Stimulated activated CD4-positive, alpha-beta T cell treated with anti-CD3 and anti-CD28 coated beads, TNF-alpha, amount 100 ng/mL, for 48 hours (primary cell): ENCODE data around the gene PARP3.

Experiments used
- DNase-seq, 3 donors: peaks; one replicate each; pipeline ENCODE4 v3.0.0-alpha.2; 2020; ENCODE audit warnings: low read depth in 3 of 3

PARP3 gene

DNA sequence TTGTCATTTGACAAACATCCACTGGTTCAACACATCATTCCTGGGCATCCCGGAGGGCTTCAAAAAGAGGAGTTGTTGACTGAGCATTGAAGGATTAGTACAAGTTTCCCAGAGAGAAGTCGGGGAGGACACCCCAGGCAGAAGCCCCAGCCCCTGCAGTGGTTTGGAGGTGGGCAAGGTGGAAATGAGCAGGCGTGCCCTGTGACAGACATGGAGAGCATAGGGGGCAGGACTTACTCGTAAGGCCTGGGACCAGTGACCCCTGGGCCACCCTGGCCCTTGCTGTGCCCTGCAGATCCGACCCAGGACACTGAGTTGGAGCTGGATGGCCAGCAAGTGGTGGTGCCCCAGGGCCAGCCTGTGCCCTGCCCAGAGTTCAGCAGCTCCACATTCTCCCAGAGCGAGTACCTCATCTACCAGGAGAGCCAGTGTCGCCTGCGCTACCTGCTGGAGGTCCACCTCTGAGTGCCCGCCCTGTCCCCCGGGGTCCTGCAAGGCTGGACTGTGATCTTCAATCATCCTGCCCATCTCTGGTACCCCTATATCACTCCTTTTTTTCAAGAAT lies 5.9 kb downstream of the PARP3 start:
- DNase-seq: no peak

- DNase-seq: no peak
Measured at GRCh38 chr3:51949121-51949520, 7.0 kb downstream of the PARP3 start.

DNA sequence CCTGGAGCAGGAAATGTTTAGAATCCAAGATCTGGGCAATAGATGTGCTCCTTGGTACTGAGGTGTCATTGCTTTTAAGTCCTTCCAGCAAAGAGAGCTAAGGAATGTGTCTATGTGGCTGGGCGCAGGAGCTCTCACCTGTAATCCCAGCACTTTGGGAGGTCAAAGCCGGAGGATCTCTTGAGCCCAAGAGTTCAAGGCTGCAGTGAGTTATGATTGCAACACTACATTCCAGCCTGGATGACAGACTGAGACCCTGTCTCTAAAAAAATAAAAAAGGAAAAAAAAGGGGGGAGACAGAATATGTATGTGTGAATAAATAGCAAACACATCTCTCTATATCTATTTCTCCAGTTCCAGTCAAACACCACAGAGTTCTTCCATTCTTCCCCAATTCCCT lies 8.7 kb downstream of the PARP3 start:
- no peak for DNase-seq

GRCh38 chr3:51953445-51953844 lies 11.3 kb downstream of the PARP3 start:
- no peak for DNase-seq

DNA sequence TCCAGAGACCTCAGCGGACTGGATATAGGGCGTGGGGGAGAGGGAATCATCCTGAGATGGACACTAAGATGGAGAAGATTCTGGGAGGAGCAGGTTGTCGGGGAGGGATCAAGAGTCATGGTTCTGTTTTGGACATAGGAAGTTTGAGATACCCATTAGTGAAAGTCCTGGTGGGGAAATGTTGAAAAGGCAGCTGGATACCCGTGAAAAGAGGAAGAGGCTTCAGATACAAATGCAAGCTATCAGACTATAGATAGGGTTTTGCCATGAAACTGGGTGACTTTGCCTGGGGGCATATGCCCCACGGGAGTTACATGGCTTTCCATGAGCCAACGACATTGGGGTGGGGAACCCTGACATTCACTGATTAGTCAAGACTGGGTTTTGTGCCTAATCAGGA lies 11.9 kb downstream of the PARP3 start:
- no peak for DNase-seq

DNA sequence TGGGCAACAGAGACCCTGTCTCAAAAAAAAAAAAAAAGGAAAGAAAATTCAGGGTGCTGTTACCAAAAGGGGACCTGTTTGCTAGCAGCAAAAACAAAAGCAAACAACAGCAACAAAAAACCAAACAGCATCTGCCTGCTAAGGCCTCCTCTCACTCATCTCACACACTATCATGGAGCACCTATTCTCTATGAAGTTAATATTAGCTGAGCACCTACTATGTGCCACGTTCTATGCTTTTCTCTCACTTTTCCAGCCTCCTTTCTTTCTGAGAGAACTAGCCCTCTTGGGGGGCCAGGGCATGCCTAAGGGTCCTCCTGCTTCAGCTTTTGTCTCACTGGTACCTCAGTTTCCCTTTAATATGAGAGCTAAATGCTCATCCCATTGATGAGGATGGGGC lies 12.6 kb downstream of the PARP3 start:
- DNase-seq: no peak

DNA sequence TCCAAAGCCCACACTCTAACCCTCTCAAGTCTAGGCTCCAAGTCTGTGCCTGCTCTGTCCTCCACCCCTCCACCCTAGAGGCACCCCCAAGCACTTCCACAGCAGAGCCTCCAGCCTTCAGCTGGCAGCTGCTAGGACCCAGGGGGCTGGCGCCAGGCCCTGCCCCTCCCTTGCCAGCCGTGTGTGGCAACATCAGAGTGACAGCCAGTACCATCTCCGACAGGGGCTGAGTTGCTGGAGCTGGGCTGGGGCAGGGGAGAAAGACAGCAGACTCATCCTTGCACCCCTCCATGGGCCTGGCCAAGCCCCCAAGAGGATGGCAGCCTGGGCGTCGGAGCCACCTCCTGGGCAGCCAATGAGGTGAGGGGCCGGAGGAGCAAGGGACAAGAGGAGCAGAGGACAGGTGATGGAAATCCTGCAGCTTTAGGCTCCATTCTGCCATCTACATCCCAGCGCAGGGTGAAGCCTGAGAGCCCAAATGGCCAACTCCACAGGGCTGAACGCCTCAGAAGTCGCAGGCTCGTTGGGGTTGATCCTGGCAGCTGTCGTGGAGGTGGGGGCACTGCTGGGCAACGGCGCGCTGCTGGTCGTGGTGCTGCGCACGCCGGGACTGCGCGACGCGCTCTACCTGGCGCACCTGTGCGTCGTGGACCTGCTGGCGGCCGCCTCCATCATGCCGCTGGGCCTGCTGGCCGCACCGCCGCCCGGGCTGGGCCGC lies 13.2 kb downstream of the PARP3 start, which contains the start of gene GPR62:
Gene GPR62, plus strand, starts transcription at position 207 of the 718 bp plus-strand sequence. Its CDS starts 272 bp downstream, at position 479.
- no peak for DNase-seq

GRCh38 chr3:51955893-51956770 lies 14.0 kb downstream of the PARP3 start:
- DNase-seq: no peak

DNA sequence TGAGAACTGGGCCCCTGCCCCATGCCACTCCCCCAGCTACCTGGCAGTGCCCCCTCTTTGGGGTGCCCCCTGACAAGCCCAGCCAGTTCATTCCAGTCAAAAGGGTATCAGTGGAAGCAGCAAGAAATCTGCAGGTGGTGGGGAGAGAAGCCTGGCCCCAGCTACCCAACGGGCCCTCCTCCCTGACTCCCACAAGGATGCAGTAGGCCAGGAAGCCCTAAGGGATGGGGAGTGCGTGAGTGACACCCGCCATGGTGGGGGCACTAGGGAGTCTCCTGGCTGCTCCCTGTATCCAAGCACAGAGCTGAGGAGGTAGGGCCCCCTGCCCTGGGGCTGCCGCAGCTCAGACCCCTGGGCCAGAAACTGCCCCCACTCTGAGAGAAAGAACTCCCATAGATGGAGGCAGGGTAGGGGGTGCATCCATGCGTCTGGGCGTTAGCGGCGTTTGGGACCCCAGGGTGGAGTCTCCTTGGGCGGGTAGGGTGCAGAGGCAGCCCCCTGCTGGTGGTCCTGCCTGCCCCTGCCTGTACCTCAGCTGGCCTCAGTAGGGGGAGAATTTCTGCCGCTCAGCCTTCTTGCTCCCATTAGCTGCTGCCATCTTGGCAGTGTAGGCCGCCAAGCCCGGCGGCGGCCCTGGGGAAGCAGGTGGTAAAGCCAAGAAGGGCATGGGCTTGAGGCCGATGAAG lies 15.5 kb downstream of the PARP3 start:
- no peak for DNase-seq

- no peak for DNase-seq
Measured at GRCh38 chr3:51958603-51959521, 16.7 kb downstream of the PARP3 start.

DNA sequence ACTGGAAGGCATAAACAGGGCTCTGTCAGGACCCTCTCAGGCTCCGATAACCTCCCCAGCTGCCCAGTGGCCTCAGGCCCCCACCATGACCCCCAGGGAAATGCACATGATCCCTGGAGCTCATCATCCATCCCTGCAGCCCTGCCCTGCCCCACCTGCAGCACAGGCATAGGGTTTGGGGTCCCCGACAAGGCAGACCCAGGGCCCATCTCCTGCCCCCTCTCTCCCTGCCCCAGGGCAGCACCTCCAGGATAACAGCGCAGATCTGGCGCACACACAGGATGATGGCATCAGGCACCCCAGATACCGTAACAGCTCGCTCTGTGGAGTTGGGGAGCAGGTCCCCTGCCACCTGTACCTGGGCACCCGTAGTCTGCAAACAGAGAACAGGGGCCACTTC lies 17.5 kb downstream of the PARP3 start:
- DNase-seq: no peak

DNA sequence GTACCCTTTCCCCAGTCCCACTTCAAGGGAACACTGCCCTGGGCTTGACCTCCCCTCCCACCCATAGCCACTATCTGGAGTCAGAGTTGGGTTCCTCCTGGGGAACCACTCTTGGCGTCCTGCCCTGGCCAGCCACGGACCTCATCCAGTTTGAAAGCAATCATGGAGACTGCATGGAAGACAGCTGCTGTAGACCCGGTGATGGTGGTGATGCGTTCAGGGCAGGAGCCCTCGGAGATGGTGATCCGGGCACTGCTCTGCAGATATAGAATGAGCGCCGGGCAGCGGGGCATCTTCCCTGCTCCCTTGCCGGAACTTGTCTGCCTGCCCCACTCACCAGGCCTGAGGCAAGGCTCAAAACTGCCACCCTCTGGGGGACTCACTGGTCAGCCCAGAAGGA lies 18.2 kb downstream of the PARP3 start:
- DNase-seq: no peak

DNA sequence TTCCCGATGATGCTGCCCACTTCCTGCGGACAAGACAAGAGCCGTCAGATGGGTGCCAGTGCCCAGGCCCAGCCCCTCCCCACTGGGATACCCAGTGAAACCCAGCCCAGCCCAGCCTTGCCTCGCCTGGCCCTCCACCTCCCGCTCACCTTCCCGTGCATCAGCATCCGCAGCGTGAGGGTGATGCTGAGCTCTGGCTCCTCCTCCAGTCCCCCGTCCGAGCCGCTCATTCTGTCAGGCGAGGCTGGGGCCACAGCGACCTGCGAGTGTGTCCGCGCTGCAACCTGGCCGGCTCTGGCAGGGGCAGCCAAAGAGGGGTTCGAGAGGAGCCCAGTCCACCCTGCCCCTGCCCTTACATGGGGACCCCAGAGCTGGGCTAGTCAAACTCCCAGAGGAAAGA lies 18.8 kb downstream of the PARP3 start:
- DNase-seq: no peak

GRCh38 chr3:51961602-51962569 lies 19.7 kb downstream of the PARP3 start:
- DNase-seq: no peak

DNA sequence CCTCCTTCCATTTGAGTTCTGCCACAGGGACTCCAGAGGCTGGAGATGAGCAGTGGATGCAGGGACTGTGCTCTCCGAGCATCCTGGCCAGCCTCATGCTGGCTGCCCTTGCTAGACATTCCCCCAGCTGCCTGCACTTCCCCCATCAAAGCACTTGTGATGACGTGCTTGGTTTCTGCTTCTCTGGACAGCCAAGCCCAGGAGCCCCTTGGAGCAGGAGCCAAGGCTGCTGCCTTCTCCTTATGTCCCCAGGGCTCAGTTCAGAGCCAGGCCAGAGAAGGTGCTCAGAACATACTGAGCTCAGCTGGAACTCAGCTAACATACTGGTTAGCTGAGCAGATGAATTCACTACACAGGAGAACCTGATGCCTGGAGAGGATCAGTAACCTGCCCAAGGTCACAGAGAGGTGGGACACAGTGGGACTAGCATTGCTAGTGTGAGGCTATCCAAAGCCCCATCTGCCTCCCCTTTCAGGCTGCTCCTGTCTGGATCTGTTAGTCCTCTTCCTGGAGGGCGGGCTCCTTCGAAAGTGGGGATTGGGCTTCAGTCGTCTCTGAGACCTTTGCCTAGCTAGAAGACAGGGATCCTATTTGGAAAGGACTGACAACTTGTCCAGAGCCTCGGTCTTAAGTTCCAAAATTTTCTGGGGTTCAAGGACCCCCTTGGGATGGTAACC lies 20.8 kb downstream of the PARP3 start:
- DNase-seq: no peak

DNA sequence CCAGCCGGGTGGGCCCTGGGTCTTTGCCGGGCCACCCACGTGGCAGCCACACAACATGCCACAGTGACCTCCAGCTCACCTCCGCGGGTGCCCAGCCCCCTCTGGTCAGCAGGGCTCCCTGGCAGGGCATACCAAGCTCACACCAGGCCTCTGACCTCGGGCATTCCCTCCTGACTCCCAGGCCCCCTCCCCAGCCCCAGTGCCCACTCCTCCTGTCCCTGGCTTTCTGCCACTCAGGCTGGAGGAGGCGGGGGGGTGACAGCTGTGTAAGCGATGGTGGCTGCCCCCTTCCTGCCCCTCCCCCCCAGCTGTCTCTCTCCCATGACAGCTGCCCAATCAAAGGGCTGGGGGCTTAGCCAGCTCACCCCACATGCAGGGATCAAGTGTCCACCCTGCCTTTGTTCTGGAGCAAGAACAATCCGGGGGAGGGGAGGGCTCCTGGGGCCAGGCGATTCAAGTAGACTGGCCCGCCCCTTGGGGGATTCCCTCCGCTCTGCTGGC lies 21.8 kb downstream of the PARP3 start:
- DNase-seq: no peak

DNA sequence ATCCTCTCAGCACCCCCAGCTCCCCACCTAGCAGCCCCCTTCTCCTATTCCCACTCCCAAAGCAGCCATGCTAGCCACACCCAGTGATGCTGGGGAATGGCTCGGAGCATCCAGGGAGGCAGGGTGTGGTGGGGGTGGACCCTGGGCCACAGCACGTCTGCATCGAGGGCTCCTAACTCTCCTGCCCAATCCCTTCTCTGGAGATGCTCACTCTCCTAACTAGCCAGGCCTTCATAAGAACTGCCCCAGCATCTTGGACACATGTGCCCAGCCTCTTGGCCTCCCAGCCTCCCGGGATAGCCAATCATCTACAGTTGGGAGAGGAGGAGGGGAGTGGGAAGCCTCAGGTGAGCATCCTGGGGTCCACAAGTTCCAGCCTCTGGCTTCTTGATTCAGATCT lies 22.4 kb downstream of the PARP3 start:
- DNase-seq: no peak

DNA sequence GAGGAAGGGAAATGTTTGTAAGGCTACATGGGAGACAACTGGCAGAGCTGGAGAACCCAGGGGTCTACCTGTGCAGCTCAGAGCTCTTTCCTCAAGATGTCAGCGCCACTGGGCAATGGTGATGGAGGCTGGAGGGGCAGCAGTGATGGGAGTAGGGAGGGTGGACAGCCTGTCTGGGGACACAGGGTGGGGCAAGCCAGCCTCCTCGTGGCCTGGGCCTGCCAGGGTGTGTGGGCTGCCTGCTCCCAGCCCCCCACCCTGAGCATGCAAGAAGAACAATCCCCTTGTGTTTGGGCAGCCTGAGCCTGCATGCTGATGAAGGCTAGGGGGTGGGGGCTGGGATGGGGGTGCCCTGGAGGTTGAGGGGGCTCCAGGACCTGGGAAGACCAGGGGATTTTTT lies 23.9 kb downstream of the PARP3 start:
- DNase-seq: no peak

DNA sequence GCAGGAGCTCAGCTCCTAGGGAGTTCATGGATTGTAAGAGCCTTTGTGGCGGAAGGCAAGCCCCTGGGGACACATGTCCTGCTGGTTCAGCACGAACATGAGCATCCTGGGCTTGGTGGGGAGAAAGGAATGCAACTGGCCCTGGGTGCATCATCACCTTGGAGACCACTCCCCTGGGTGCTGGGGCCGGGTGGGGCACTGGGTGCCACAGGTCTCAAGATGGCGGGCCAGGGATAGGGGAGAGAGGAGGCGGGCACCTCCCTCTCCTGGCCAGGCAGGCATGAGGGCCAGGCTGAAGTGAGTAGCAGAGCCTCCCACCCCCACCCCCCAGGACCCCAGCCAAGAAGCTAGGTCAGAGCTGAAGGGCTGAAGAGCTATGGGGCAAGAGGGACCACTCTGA lies 24.3 kb downstream of the PARP3 start:
- no peak for DNase-seq
